Mucosa of descending colon (tissue), 3 donors: ENCODE data around the gene RAD23A. TPM values are rescaled to one million over a fixed set of nuclear protein-coding genes. Genes with fewer than 3 reads are reported as not detected.
"Not testable (repeated sequence)": the region's sequence is repeated elsewhere in the genome, so short reads cannot be mapped to it uniquely, and the experiment has no call there.

ENCODE experiments used
- ATAC-seq: fragments of 200-7000 bp; cut with Tn5 transposase; one replicate; pipeline ENCODE4 v1.9.1; 2020; ENCODE audit warnings: mild to moderate bottlenecking, moderate library complexity
- DNase-seq, 3 donors: peaks; one replicate each; pipeline ENCODE4 v3.0.0-alpha.2; 2020
- H3K36me3 ChIP-seq: fragments of 200-600 bp; one replicate; pipeline ENCODE4 v1.8.0; 2021; ENCODE audit warnings: low read depth, mild to moderate bottlenecking
- H3K4me1 ChIP-seq: fragments of 200-600 bp; one replicate; pipeline ENCODE4 v1.8.0; 2021; ENCODE audit warnings: low read depth, mild to moderate bottlenecking
- H3K4me3 ChIP-seq: fragments of 200-600 bp; one replicate; pipeline ENCODE4 v1.8.0; 2021; ENCODE audit warnings: mild to moderate bottlenecking
- H3K9me3 ChIP-seq: fragments of 200-600 bp; one replicate; pipeline ENCODE4 v1.8.0; 2021; ENCODE audit warnings: mild to moderate bottlenecking
- intact Hi-C, 2 donors: fragments of 100-400 bp; cut with DNase I in 1 of 2; cut with micrococcal nuclease in 1 of 2; formaldehyde crosslinking; loops; one replicate each; pipeline versions ENCODE4 v1.11.0 to v1.11.1; 2022; cut with DNase I, micrococcal nuclease
- total RNA-seq, 3 donors: library from RNA; stranded (reverse); fragmentation: NEBNext Ultra II Directional in 2 of 3; extraction: Animal tissue kit (Norgen Biotek cat#: 25700) in 2 of 3; gene quantifications; one replicate each; pipeline versions ENCODE4 v1.2.1 to v1.2.4, GENCODE V29; 2021 to 2023
- TF ChIP-seq, protein P1 (sequence below): fragments of 200-600 bp; IDR thresholded peaks from one replicate; pipeline ENCODE4 v1.8.0; 2022; ENCODE audit warnings: antibody characterized with exemption, mild to moderate bottlenecking
- donor health status: DM: no; HTN: no; CAD: no; lungs with moderate emphysema.
- donor health status: DM: no; HTN: no; CAD: no.
- donor health status: DM: no; HTN: yes; CAD: no.

Gene RAD23A
- total RNA-seq, 3 donors from 2014 or later: 76.4 to 117 (median 81.4) TPM

DNA sequence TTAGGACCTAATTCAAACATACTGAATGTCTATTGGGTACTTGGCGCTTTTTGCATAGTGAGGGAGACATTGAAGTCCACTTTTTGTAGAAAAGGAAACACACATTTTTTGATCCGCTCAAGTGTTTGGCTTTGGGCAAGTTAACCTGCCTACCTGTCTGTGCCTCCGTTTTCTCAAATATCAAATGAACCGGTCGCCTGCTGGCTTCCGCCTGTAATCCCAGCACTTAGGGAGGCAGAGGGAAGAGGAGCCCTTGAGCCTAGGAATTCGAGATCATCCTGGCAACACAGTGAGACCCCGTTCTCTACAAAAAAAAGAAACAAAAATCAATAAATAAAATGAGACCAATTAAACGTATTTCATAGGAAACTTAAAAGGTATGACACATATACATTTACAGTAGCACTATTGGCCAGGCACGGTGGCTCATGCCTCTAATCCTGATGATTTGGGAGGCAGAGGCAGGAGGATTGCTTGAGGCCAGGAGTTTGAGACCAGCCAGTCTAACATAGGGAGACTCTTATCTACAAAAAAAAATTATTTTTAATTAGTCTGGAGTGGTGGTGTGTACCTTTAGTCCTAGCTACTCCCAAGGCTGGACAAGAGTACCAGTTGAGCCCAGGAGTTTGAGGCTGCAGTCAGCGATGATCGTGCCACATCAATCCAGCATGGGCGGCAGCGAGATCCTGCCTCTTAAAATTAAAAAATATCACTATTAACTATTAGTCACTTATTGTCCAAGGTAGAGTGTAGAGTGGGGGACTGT is 1.3 kb downstream of the RAD23A start:
- no peak for DNase-seq
- TF ChIP-seq, protein P1, sequence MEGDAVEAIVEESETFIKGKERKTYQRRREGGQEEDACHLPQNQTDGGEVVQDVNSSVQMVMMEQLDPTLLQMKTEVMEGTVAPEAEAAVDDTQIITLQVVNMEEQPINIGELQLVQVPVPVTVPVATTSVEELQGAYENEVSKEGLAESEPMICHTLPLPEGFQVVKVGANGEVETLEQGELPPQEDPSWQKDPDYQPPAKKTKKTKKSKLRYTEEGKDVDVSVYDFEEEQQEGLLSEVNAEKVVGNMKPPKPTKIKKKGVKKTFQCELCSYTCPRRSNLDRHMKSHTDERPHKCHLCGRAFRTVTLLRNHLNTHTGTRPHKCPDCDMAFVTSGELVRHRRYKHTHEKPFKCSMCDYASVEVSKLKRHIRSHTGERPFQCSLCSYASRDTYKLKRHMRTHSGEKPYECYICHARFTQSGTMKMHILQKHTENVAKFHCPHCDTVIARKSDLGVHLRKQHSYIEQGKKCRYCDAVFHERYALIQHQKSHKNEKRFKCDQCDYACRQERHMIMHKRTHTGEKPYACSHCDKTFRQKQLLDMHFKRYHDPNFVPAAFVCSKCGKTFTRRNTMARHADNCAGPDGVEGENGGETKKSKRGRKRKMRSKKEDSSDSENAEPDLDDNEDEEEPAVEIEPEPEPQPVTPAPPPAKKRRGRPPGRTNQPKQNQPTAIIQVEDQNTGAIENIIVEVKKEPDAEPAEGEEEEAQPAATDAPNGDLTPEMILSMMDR: no peak
- H3K9me3 ChIP-seq: no peaks in the 10 kb centered on the region
- no peak for ATAC-seq
- H3K36me3 ChIP-seq: peaks cover 8% of the 10 kb centered on the region
- no peak overlapping the region for H3K4me3 ChIP-seq
- intact Hi-C loops: loop anchor here in 1 of 2 donors (10.0 kb wide), 1 partner anchor 62 kb away; the partner anchor contains the start of genes DNASE2 and KLF1
- peaks cover 17% of the 10 kb centered on the region for H3K4me1 ChIP-seq

DNA sequence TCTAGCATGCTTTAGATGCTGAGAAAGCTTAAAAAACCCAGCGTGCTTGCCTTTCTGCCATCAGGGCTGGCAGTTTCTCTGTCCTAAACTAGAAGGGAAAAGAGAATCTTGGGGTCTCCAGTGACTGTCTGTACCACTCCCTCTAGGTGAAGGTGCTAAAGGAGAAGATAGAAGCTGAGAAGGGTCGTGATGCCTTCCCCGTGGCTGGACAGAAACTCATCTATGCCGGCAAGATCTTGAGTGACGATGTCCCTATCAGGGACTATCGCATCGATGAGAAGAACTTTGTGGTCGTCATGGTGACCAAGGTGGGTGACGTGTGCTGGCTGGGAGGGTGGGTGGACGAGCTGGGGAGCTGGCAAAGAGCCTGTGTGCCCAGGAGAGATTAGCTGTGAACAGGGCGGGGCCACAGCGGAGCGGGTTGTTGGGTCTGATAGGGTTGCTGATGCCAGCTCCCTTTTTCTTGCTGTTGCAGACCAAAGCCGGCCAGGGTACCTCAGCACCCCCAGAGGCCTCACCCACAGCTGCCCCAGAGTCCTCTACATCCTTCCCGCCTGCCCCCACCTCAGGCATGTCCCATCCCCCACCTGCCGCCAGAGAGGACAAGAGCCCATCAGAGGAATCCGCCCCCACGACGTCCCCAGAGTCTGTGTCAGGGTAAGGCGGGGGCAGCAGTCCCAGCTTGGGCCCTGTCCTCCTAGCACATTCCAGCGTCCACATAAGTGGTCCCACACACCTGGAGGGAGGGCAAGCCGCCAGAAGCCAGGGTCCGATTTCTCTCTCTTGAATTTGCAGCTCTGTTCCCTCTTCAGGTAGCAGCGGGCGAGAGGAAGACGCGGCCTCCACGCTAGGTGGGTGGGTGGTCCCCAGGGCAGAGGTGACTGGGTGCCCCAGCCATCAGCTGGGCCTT is 2.3 kb downstream of the RAD23A start:
- intact Hi-C loops: loop anchor here in 1 of 2 donors (10.0 kb wide), 1 partner anchor 63 kb away; the partner anchor contains the start of genes DNASE2 and KLF1
- TF ChIP-seq, protein P1: no peak
- ATAC-seq: no peak
- DNase-seq: no peak
- Histone ChIP-seq H3K9me3 (no peaks in the 10 kb centered on the region), H3K4me1 (peaks cover 17% of the 10 kb centered on the region), H3K4me3 (no peak overlapping the region), H3K36me3 (peaks cover 8% of the 10 kb centered on the region)

DNA sequence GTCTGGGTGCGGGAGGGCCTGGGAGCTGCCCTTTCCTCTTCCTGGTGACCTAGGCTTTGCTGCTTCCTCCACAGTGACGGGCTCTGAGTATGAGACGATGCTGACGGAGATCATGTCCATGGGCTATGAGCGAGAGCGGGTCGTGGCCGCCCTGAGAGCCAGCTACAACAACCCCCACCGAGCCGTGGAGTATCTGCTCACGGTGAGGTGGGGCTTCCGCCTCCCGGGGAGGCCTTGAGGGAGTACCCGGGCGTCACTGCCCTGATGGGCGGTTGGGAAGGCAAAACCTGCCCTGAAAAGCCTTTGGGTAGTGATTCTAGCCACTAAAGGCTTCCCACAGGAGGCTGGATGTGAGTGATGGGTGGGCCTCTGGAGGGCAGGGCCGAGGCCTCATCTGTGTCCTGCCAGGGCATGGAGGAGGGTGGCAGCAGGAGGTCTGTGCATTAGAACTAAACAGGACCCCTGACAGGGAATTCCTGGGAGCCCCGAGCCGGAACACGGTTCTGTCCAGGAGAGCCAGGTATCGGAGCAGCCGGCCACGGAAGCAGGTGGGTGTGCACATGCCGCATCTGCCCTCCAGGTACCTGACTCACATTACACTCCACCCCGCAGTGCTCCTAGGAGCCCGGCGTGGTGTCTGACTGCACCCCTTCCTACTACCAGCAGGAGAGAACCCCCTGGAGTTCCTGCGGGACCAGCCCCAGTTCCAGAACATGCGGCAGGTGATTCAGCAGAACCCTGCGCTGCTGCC is 3.1 kb downstream of the RAD23A start:
- H3K36me3 ChIP-seq: peaks cover 8% of the 10 kb centered on the region
- no peak for ATAC-seq
- H3K4me1 ChIP-seq: peaks cover 15% of the 10 kb centered on the region
- intact Hi-C loops: loop anchor here in 1 of 2 donors (10.0 kb wide), 1 partner anchor 64 kb away; the partner anchor contains the start of genes DNASE2 and KLF1
- DNase-seq: no peak
- TF ChIP-seq, protein P1: no peak
- H3K4me3 ChIP-seq: no peak overlapping the region
- H3K9me3 ChIP-seq: no peaks in the 10 kb centered on the region

DNA sequence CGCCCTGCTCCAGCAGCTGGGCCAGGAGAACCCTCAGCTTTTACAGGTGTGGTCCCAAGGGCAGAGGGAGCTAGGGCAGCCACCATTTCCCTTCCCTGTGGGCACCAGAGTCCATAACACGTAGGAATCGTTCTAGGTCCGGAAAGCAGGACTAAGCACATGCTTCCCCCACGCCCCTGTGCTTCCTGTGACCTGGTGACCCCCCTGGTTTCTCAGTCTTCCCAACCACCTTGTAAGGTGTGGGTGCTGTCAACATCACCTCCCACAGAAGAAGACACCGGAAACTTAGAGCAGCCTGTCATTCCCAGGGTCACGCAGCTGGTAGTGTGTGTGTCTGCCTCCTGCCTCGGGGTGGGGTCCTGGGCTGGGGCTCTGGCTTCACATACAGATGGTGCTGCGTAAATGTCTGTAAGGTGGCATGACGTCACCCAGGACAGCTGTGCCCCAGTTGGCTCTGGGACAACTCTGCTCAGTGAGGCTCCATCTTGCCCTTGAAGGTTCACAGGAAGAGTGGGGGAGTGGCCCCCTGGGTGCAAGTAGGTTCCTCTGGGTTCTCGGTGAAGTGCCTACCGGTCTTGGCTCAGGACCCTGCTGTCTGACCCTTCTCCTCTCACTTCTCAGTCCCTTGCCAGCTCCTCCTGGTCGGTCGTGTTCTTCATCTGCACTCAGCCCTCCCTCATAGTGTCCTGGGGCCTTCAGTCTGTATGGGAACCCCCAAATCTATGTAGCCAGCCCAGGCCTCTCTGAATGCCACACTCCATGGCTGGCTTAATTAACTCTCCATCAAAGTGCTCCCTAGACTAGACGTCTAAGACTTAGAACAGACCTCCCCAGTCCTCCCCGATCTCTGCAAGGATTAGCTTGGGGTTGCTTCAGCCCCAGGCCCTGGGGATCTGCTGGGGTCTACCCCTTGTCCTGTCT is 4.0 kb downstream of the RAD23A start:
- Histone ChIP-seq H3K36me3 (peaks cover 8% of the 10 kb centered on the region), H3K4me3 (no peak overlapping the region), H3K4me1 (peaks cover 23% of the 10 kb centered on the region), H3K9me3 (no peaks in the 10 kb centered on the region)
- intact Hi-C loops: loop anchor here in 1 of 2 donors (10.0 kb wide), 1 partner anchor 65 kb away; the partner anchor contains the start of genes DNASE2 and KLF1
- TF ChIP-seq, protein P1: no peak
- DNase-seq (no peak), ATAC-seq (no peak)

DNA sequence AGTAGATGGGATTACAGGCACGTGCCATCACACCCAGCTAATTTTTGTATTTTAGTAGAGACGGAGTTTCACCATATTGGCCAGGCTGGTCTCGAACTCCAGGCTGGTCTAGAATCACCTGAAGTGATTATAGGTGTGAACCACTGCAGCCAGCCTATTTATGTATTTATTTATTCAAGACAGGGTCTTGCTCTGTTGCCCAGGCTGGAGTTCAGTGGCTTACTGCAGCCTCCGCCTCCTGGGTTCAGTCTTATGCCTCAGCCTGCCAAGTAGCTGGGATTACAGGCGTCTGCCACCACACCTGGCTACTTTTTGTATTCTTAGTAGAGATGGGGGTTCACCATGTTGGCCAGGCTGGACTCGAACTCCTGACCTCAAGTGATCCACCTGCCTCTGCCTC is 6.4 kb downstream of the RAD23A start:
- intact Hi-C loops: not testable (repeated sequence)

More for the DNA sequence above, 6.4 kb downstream of the RAD23A start:
- peaks cover 34% of the 10 kb centered on the region for H3K4me1 ChIP-seq
- H3K36me3 ChIP-seq, DNase-seq, ATAC-seq, H3K9me3 ChIP-seq, H3K4me3 ChIP-seq: not testable (repeated sequence)
